ENCODE measurements around the gene NRXN3. TPM values are rescaled to one million over a fixed set of nuclear protein-coding genes. Genes with fewer than 3 reads are reported as not detected.

NRXN3 gene
- total and polyA plus RNA-seq, 2 experiments from 2014 or later, result 1.0 to 1.8 TPM

GRCh38 chr14:78805570-78805969 lies 635.4 kb downstream of the NRXN3 start (continued):
- TF ChIP-seq CTCF (conservative IDR thresholded peaks at IDR 0.05; ENCODE audit: low read depth in 2 of 2) (no peak), ZNF462 (CRISPR knock-in tag; IDR thresholded peaks at IDR 0.05) (no peak), EZH2 (IDR thresholded peaks at IDR 0.05; ENCODE audit: low read depth, unreplicated experiment) (no peak), CREB1 (CRISPR knock-in tag; IDR thresholded peaks at IDR 0.05; ENCODE audit: low read depth) (no peak), JUNB (IDR thresholded peaks at IDR 0.05; ENCODE audit: unreplicated experiment) (no peak), EZH2phosphoT487 (IDR thresholded peaks at IDR 0.05; ENCODE audit: unreplicated experiment) (no peak), ZNF114 (CRISPR knock-in tag; IDR thresholded peaks at IDR 0.05) (no peak)

GRCh38 chr14:78823035-78823434 lies 652.9 kb downstream of the NRXN3 start:
- Mint-ChIP-seq H3K36me3 (ENCODE audit: low read depth) (no peaks in the 10 kb centered on the region), H3K27ac (no peak overlapping the region), H3K4me1 (no peaks in the 10 kb centered on the region), H3K9me3 (no peaks in the 10 kb centered on the region), H3K27me3 (ENCODE audit: insufficient read depth, low read depth, poor library complexity) (no peaks in the 10 kb centered on the region), H3K4me3 (no peak overlapping the region)
- DNase-seq (ENCODE audit: low spot score) (no peak), ATAC-seq (no peak)
- Histone ChIP-seq H3K4me1 (ENCODE audit: insufficient read depth) (no peaks in the 10 kb centered on the region), H3K4me3 (no peak overlapping the region), H2AFZ (no peak overlapping the region), H3K27ac (ENCODE audit: low read depth) (no peak overlapping the region), H3K79me2 (replicated peaks; ENCODE audit: insufficient read depth) (no peaks in the 10 kb centered on the region), H3F3A (replicated peaks; ENCODE audit: low read depth) (no peaks in the 10 kb centered on the region), H3K36me3 (ENCODE audit: insufficient read depth) (no peaks in the 10 kb centered on the region), H3K27me3 (ENCODE audit: insufficient read depth) (no peaks in the 10 kb centered on the region), H3K4me2 (no peak overlapping the region), H4K20me1 (replicated peaks; ENCODE audit: insufficient read depth) (no peaks in the 10 kb centered on the region), H3K9me2 (ENCODE audit: insufficient read depth) (no peaks in the 10 kb centered on the region)
- TF ChIP-seq ZNF331 (CRISPR knock-in tag; IDR thresholded peaks at IDR 0.05; ENCODE audit: low read depth) (no peak), STAT1 (IDR thresholded peaks at IDR 0.05; ENCODE audit: unreplicated experiment) (no peak), EZH2phosphoT487 (IDR thresholded peaks at IDR 0.05; ENCODE audit: unreplicated experiment) (no peak), JUNB (IDR thresholded peaks at IDR 0.05; ENCODE audit: unreplicated experiment) (no peak)

Measured in GM23338 (cell line).